ENCODE measurements around the gene GPER1. TPM values are rescaled to one million over a fixed set of nuclear protein-coding genes. Genes with fewer than 3 reads are reported as not detected.

The GPER1 gene
- total and polyA plus RNA-seq, 4 donors, result 2.9 to 23.1 (median 7.4) TPM

DNA sequence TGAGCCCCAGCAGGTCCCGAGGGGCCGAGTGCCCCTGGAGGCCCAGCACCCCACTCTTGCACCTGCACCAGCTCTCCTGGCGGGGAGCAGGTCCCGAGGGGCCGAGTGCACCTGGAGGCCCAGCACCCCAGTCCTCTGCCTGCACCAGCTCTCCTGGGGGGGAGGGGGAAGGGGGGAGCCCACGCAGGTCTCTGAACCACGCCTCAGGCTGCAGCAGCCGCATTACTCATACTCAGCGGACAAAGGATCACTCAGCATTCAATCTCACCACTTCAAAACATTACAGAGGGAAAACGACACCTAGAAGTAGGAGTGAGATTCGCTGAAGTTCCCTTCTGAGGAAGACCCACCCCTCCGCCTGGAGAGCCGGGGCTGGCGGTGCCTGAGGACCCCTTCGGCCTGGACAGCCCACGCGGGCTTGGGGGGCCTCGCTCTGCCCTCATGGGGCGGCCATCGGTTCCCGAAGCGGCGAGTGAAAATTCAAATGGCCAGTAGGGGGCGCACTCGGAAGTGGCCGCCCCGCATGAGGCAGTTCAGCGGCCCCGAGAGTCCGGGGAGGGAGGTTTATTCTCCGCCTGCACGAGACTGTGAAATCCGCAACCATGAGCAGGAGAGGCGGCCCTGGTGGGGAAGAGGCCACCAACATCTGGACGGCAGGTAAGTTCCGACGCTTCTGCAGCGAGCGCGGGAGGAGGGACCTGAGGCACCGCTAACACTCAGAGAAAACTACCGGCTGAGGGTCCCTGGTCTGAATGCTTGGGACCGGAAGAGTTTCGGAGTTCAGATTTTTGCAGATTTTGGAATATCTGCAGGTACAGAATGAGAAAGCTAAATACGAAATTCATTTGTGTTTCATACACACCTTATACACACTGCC lies 1.1 kb upstream of the GPER1 start:
- Histone ChIP-seq H3K36me3 (ENCODE audit: control insufficient read depth in 4 of 4, insufficient read depth in 3 of 4, low read depth in 1 of 4, low read length in 3 of 4) (peaks cover 0 to 4% (median 0%) of the 10 kb centered on the region in 4 donors), H3K9ac (ENCODE audit: low read depth in 1 of 2, low read length in 2 of 2) (peak overlapping the region; percentile 52 to 54), H3K4me1 (ENCODE audit: control insufficient read depth in 4 of 4, insufficient read depth in 4 of 4, low read length in 3 of 4) (peaks cover 2 to 35% (median 21%) of the 10 kb centered on the region in 4 donors), H3K27me3 (ENCODE audit: control insufficient read depth in 4 of 4, insufficient read depth in 4 of 4, low read length in 3 of 4) (no peaks in the 10 kb centered on the region), H3K9me3 (ENCODE audit: control insufficient read depth in 4 of 4, low read length in 3 of 4) (no peaks in the 10 kb centered on the region), H3K4me3 (ENCODE audit: low read depth in 1 of 3, low read length in 3 of 3) (peak overlapping the region; percentile 24 to 59 (median 43)), H3K27ac (ENCODE audit: low read depth in 1 of 2, low read length in 2 of 2) (peak overlapping the region in 1 of 2 donors; percentile 66)
- peak; percentile 85 for DNase-seq (ENCODE audit: low spot score)
- 13% methylated on average over 45 of the region's 45 CpGs for WGBS
- no peak for TF ChIP-seq HNF4G (IDR thresholded peaks at IDR 0.05)
- no peak for TF ChIP-seq NR2F2 (IDR thresholded peaks at IDR 0.05)
- peak in 1 of 2 donors; percentile 65 for TF ChIP-seq RXRA (IDR thresholded peaks at IDR 0.05)
- TF ChIP-seq FOXA2 (IDR thresholded peaks at IDR 0.05), result no peak
- no peak for TF ChIP-seq GABPA (IDR thresholded peaks at IDR 0.05 in 1 of 2, conservative IDR thresholded peaks at IDR 0.05 in 1 of 2)
- TF ChIP-seq, protein P1, sequence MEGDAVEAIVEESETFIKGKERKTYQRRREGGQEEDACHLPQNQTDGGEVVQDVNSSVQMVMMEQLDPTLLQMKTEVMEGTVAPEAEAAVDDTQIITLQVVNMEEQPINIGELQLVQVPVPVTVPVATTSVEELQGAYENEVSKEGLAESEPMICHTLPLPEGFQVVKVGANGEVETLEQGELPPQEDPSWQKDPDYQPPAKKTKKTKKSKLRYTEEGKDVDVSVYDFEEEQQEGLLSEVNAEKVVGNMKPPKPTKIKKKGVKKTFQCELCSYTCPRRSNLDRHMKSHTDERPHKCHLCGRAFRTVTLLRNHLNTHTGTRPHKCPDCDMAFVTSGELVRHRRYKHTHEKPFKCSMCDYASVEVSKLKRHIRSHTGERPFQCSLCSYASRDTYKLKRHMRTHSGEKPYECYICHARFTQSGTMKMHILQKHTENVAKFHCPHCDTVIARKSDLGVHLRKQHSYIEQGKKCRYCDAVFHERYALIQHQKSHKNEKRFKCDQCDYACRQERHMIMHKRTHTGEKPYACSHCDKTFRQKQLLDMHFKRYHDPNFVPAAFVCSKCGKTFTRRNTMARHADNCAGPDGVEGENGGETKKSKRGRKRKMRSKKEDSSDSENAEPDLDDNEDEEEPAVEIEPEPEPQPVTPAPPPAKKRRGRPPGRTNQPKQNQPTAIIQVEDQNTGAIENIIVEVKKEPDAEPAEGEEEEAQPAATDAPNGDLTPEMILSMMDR (IDR thresholded peaks at IDR 0.05; ENCODE audit: low read depth, low read length, missing input control), result peak; percentile 74
- TF ChIP-seq EGR1 (IDR thresholded peaks at IDR 0.05; ENCODE audit: low read depth in 2 of 2), result no peak
- TF ChIP-seq, protein P2, sequence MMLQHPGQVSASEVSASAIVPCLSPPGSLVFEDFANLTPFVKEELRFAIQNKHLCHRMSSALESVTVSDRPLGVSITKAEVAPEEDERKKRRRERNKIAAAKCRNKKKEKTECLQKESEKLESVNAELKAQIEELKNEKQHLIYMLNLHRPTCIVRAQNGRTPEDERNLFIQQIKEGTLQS (IDR thresholded peaks at IDR 0.05), result no peak
- no peak for TF ChIP-seq SP1 (IDR thresholded peaks at IDR 0.05)
- no peak for TF ChIP-seq FOXA1 (IDR thresholded peaks at IDR 0.05)
- no peak for TF ChIP-seq TAF1 (conservative IDR thresholded peaks at IDR 0.05)
- TF ChIP-seq, protein P3, sequence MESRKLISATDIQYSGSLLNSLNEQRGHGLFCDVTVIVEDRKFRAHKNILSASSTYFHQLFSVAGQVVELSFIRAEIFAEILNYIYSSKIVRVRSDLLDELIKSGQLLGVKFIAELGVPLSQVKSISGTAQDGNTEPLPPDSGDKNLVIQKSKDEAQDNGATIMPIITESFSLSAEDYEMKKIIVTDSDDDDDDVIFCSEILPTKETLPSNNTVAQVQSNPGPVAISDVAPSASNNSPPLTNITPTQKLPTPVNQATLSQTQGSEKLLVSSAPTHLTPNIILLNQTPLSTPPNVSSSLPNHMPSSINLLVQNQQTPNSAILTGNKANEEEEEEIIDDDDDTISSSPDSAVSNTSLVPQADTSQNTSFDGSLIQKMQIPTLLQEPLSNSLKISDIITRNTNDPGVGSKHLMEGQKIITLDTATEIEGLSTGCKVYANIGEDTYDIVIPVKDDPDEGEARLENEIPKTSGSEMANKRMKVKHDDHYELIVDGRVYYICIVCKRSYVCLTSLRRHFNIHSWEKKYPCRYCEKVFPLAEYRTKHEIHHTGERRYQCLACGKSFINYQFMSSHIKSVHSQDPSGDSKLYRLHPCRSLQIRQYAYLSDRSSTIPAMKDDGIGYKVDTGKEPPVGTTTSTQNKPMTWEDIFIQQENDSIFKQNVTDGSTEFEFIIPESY (IDR thresholded peaks at IDR 0.05), result no peak
- TF ChIP-seq, protein P4, sequence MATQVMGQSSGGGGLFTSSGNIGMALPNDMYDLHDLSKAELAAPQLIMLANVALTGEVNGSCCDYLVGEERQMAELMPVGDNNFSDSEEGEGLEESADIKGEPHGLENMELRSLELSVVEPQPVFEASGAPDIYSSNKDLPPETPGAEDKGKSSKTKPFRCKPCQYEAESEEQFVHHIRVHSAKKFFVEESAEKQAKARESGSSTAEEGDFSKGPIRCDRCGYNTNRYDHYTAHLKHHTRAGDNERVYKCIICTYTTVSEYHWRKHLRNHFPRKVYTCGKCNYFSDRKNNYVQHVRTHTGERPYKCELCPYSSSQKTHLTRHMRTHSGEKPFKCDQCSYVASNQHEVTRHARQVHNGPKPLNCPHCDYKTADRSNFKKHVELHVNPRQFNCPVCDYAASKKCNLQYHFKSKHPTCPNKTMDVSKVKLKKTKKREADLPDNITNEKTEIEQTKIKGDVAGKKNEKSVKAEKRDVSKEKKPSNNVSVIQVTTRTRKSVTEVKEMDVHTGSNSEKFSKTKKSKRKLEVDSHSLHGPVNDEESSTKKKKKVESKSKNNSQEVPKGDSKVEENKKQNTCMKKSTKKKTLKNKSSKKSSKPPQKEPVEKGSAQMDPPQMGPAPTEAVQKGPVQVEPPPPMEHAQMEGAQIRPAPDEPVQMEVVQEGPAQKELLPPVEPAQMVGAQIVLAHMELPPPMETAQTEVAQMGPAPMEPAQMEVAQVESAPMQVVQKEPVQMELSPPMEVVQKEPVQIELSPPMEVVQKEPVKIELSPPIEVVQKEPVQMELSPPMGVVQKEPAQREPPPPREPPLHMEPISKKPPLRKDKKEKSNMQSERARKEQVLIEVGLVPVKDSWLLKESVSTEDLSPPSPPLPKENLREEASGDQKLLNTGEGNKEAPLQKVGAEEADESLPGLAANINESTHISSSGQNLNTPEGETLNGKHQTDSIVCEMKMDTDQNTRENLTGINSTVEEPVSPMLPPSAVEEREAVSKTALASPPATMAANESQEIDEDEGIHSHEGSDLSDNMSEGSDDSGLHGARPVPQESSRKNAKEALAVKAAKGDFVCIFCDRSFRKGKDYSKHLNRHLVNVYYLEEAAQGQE (IDR thresholded peaks at IDR 0.05), result no peak
- TF ChIP-seq, protein P5, sequence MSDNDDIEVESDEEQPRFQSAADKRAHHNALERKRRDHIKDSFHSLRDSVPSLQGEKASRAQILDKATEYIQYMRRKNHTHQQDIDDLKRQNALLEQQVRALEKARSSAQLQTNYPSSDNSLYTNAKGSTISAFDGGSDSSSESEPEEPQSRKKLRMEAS (IDR thresholded peaks at IDR 0.05), result peak; percentile 28
- no peak for TF ChIP-seq YY1 (IDR thresholded peaks at IDR 0.05)
- peak; percentile 84 to 88 for TF ChIP-seq RAD21 (IDR thresholded peaks at IDR 0.05)
- no peak for TF ChIP-seq JUND (IDR thresholded peaks at IDR 0.05)
- no peak for TF ChIP-seq HNF4A (conservative IDR thresholded peaks at IDR 0.05)
